Measurements from ENCODE around the gene MRM1.

MRM1 gene

DNA sequence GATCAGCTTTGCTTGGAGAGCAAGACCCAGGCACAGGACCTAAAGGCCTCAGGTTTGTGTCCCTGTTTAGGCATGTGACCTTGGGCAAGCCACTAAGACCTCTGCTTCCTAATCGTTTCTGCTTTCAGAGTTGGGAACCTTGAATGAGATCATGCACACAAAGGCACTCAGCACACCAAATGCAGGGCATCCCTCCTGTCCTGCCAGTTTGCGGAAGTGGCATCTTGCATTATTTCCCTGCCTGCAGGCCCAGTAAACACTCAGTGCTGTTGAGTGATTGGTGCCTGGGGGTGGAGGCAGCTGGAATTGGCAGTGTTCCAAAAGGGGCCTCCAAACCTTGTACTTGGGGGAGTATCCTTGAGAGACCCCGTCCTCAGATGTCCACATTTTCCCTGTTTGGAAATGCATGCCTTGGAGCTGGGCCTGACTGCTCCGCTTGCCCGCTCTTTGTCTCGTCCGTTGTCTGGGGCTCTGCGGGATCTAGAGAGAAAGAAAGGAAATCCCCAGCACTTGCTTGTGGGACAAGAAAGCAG lies 28.7 kb downstream of the MRM1 start:
- no peak overlapping the region for H3K4me3 ChIP-seq (ENCODE audit: low read length)
- H3K27ac ChIP-seq (ENCODE audit: low read length): no peak overlapping the region
- DNase-seq (ENCODE audit: low read depth, low spot score): no peak
- H3K9me3 ChIP-seq (ENCODE audit: control insufficient read depth, insufficient read depth, low read length): no peaks in the 10 kb centered on the region
- H3K36me3 ChIP-seq (ENCODE audit: control insufficient read depth, insufficient read depth, low read length): no peaks in the 10 kb centered on the region
- H3K4me1 ChIP-seq (ENCODE audit: control insufficient read depth, insufficient read depth, low read length): 0 out of 2 replicates have a peak, but pooled peaks cover 3% of the 10 kb centered on the region
- WGBS (ENCODE audit: insufficient coverage, insufficient read length): no CpG with 5 or more reads among the region's 8 CpGs
- no peaks in the 10 kb centered on the region for H3K27me3 ChIP-seq (ENCODE audit: control insufficient read depth, insufficient read depth, low read length)

DNA sequence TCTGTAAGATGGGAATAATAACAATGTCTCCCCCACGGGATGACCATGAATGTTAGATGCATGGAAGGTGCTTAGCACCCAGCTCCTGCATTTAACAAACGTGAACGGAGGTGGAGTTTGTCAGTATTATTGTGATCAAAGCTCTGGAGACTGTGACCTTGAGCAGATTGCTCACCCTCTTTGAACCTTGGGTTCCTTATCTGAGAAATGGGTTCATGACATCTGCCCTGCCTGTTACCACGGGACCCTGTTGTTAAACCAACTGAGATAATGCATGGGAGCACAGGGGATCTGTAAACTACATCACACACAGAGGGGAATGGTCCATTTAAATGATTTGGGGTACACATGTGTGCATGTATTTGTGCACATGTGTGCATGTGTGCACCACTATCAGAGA lies 29.6 kb downstream of the MRM1 start:
- Histone ChIP-seq H3K4me3 (ENCODE audit: low read length) (no peak overlapping the region), H3K27me3 (ENCODE audit: control insufficient read depth, insufficient read depth, low read length) (no peaks in the 10 kb centered on the region), H3K4me1 (ENCODE audit: control insufficient read depth, insufficient read depth, low read length) (0 out of 2 replicates have a peak, but pooled peaks cover 3% of the 10 kb centered on the region), H3K9me3 (ENCODE audit: control insufficient read depth, insufficient read depth, low read length) (no peaks in the 10 kb centered on the region), H3K27ac (ENCODE audit: low read length) (no peak overlapping the region), H3K36me3 (ENCODE audit: control insufficient read depth, insufficient read depth, low read length) (no peaks in the 10 kb centered on the region)
- WGBS (ENCODE audit: insufficient coverage, insufficient read length): no CpG with 5 or more reads among the region's 4 CpGs
- no peak for DNase-seq (ENCODE audit: low read depth, low spot score)

DNA sequence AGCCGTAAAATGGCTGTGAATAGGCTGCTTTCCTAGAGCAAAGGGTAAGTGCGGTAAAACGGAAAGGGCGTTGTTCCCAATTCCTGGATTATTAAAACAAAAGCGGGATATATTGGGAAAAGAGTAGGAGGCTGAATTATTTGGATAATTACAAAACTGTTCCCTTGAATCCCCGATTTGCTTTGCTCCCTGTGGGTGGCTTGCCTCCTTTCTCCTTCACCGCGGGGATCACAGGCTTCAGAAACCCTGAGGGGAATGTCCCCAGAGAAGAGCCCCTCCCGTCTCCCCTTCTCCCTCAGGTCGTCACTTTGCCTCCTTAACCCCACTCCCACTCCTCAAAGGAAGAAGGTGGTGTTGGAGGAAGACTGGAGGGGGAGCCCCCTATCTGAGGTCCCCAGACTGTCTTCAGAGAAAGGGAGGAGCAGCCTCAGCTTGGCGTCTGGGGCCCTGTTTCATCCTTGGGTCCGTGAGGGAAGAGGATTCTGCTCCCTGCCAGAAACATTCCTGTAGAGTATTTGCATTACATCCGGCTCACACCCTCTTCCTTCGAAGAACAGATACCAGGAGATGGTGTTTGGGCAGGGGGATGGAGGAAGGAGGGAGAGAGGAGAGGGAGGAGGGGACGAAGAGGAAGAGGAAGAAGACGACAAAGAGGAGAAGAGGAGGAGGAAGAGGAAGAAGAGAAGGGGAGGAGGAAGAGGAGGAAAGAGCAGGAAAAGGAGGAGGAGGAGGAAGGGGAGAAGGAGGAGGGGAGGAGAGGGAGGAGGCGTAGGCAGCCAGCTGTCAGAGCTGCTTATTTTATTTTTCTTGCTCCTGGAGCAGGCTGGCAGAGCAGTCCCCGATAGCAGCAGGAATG lies 31.8 kb downstream of the MRM1 start:
- Histone ChIP-seq H3K27ac (ENCODE audit: low read length) (no peak overlapping the region), H3K27me3 (ENCODE audit: control insufficient read depth, insufficient read depth, low read length) (no peaks in the 10 kb centered on the region), H3K36me3 (ENCODE audit: control insufficient read depth, insufficient read depth, low read length) (no peaks in the 10 kb centered on the region), H3K4me3 (ENCODE audit: low read length) (no peak overlapping the region), H3K4me1 (ENCODE audit: control insufficient read depth, insufficient read depth, low read length) (0 out of 2 replicates have a peak, but pooled peaks cover 3% of the 10 kb centered on the region), H3K9me3 (ENCODE audit: control insufficient read depth, insufficient read depth, low read length) (no peaks in the 10 kb centered on the region)
- WGBS (ENCODE audit: insufficient coverage, insufficient read length): no CpG with 5 or more reads among the region's 18 CpGs
- no peak for DNase-seq (ENCODE audit: low read depth, low spot score)

DNA sequence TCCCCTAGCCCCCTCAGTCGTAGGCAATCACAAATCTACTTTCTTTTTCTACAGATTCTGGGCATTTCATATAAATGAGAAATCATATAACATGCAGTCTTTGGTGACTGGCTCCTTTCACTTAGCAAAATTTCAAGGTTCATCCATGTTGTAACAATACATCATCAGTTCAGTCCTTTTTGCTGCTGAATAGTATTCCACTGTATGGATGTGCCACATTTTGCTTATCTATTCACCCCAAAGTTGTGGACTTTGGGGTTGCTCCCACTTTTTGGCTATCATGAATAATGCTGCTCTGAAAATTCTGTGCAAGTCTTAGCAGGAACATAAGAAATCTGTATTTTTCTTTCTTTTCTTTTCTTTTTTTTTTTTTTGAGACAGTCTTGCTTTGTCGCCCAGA lies 39.0 kb downstream of the MRM1 start:
- H3K9me3 ChIP-seq (ENCODE audit: control insufficient read depth, insufficient read depth, low read length): no peaks in the 10 kb centered on the region
- no CpG with 5 or more reads among the region's 2 CpGs for WGBS (ENCODE audit: insufficient coverage, insufficient read length)
- H3K4me1 ChIP-seq (ENCODE audit: control insufficient read depth, insufficient read depth, low read length): peaks cover 2% of the 10 kb centered on the region; the same call in 1 of the 2 replicates
- no peak overlapping the region for H3K4me3 ChIP-seq (ENCODE audit: low read length)
- no peak overlapping the region for H3K27ac ChIP-seq (ENCODE audit: low read length)
- no peaks in the 10 kb centered on the region for H3K36me3 ChIP-seq (ENCODE audit: control insufficient read depth, insufficient read depth, low read length)
- no peak for DNase-seq (ENCODE audit: low read depth, low spot score)
- H3K27me3 ChIP-seq (ENCODE audit: control insufficient read depth, insufficient read depth, low read length): peaks cover 29% of the 10 kb centered on the region

DNA sequence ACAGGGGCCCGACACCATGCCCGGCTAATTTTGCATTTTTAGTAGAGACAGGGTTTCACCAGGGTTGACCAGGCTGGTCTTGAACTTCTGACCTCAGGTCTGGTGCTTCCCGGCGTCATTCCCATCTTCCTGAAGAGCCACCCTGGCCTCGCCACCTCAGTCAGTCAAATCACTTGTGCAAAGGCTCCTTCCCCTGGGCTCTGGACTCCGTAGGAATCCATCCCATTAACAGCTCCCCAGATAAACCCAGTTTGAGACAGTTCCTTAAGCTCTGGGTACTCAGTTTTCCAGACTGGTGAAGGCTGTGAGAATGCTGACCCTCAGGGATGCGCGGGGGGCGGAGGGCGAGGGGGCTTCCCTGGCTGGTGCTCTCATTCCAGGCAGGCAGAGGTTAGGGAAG lies 39.5 kb downstream of the MRM1 start:
- no CpG with 5 or more reads among the region's 10 CpGs for WGBS (ENCODE audit: insufficient coverage, insufficient read length)
- Histone ChIP-seq H3K27ac (ENCODE audit: low read length) (no peak overlapping the region), H3K4me1 (ENCODE audit: control insufficient read depth, insufficient read depth, low read length) (peaks cover 2% of the 10 kb centered on the region; the same call in 1 of the 2 replicates), H3K27me3 (ENCODE audit: control insufficient read depth, insufficient read depth, low read length) (peaks cover 29% of the 10 kb centered on the region), H3K9me3 (ENCODE audit: control insufficient read depth, insufficient read depth, low read length) (no peaks in the 10 kb centered on the region), H3K36me3 (ENCODE audit: control insufficient read depth, insufficient read depth, low read length) (no peaks in the 10 kb centered on the region), H3K4me3 (ENCODE audit: low read length) (no peak overlapping the region)
- no peak for DNase-seq (ENCODE audit: low read depth, low spot score)

DNA sequence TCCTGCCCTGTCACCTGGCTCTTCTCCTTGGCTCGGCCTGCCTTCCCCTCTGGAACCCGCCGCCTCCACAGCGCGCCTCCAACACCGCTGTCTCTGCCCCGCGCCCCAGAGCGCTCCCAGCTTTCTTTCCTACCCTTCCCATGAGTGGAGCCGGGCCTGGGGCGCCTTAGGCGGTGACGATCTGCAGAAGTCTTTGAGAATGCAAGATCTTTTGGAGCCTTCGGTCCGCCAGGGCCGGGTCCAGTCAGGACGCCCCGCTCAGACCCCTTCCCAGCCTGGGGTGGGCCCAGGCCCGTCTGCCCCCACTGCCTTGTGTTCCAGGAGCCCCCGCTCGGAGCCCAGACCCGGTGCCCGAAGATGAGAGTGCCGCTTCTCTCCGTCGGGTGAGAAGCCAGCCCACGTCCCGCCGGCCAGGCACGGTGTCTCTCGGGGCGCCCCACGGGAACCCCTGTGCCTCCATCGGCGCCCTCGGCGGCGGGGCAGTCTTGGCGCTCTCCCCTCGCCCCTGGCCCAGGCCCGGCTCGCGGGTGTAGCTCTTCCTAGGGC lies 40.0 kb downstream of the MRM1 start:
- H3K9me3 ChIP-seq (ENCODE audit: control insufficient read depth, insufficient read depth, low read length): no peaks in the 10 kb centered on the region
- WGBS (ENCODE audit: insufficient coverage, insufficient read length): no CpG with 5 or more reads among the region's 43 CpGs
- peak overlapping the region; percentile 40; the same call in 1 of the 2 replicates for H3K4me3 ChIP-seq (ENCODE audit: low read length)
- H3K4me1 ChIP-seq (ENCODE audit: control insufficient read depth, insufficient read depth, low read length): peaks cover 2% of the 10 kb centered on the region; the same call in 1 of the 2 replicates
- H3K27ac ChIP-seq (ENCODE audit: low read length): no peak overlapping the region
- no peak for DNase-seq (ENCODE audit: low read depth, low spot score)
- no peaks in the 10 kb centered on the region for H3K36me3 ChIP-seq (ENCODE audit: control insufficient read depth, insufficient read depth, low read length)
- peaks cover 29% of the 10 kb centered on the region for H3K27me3 ChIP-seq (ENCODE audit: control insufficient read depth, insufficient read depth, low read length)

DNA sequence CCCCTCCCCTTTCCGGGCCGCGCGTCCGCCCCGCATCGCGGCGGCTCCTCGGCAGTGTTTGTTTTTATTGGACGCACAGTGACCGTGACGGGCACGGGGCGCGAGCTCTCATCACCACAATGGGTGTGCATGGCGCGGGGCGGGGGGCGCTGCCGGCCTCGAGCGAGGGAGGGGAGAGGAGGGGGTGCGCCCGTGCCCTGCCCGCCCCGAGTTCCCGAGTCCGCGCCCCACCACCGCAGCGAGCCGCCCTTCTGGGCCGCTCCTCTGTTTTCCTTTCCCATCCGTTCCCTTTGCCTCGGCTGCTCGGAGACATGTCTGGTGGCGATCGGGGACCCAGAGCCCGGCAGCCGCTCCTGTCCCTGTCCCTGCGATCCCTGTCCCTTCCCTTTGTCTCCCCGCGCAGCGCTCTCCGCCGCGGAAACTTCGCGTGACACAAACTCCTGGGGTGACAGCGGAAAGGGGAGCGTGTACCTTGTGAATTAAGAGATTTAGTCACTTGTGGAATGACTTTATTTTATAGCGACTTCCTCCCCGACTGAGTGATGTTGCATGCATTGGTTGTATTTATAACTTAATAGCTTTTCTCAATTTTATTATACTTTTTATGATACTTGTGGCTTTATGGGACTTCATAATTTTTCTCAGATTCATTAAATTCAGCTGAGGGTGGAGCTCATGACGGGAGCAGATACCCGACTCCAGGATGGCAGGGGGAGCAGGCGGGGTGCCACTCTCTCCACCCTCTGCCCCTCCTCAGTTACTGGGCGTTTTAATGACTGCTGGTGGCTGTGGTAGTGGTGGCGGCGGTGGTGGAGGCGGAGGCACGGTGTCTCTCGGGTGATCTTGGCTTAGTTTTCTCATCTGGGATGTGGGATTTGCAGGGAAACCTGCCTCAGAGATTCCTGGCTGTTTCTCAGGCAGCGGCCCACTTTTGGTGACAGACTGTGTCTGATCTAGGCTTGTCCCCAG lies 40.8 kb downstream of the MRM1 start:
- Histone ChIP-seq H3K9me3 (ENCODE audit: control insufficient read depth, insufficient read depth, low read length) (no peaks in the 10 kb centered on the region), H3K4me3 (ENCODE audit: low read length) (peak overlapping the region; percentile 40; the same call in 1 of the 2 replicates), H3K36me3 (ENCODE audit: control insufficient read depth, insufficient read depth, low read length) (no peaks in the 10 kb centered on the region), H3K27ac (ENCODE audit: low read length) (no peak overlapping the region), H3K4me1 (ENCODE audit: control insufficient read depth, insufficient read depth, low read length) (peaks cover 2% of the 10 kb centered on the region; the same call in 1 of the 2 replicates), H3K27me3 (ENCODE audit: control insufficient read depth, insufficient read depth, low read length) (peaks cover 29% of the 10 kb centered on the region)
- no peak for DNase-seq (ENCODE audit: low read depth, low spot score)
- no CpG with 5 or more reads among the region's 64 CpGs for WGBS (ENCODE audit: insufficient coverage, insufficient read length)

DNA sequence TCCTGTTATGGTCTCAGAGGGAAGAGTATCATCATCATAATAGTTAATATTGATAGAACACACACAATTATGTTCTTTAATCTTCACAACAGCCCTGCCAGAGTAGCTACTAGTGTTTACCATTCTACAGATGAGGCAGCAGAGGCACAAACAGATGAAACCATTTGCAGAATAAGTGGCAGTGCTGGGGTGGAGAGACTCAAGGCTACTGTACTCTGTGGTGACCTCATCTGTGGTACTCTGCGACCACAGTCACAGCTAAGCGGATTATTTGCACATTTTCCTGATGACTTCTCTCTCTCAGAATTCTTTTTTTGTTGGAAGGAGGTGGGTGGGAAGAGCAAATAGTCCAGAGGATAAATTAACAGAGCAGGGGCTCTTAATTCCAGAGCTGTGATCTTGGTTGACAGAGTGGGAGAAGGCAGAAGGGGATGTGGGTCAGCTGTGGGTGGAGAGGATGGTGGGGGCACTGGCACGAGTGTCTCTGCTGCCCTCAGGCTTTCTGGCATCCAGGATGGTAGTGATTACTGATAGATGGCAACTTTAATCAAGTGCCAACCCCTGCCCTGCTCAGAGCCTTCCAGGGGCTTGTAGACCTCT lies 41.8 kb downstream of the MRM1 start:
- H3K9me3 ChIP-seq (ENCODE audit: control insufficient read depth, insufficient read depth, low read length): no peaks in the 10 kb centered on the region
- H3K4me1 ChIP-seq (ENCODE audit: control insufficient read depth, insufficient read depth, low read length): peaks cover 2% of the 10 kb centered on the region; the same call in 1 of the 2 replicates
- H3K27me3 ChIP-seq (ENCODE audit: control insufficient read depth, insufficient read depth, low read length): peaks cover 29% of the 10 kb centered on the region
- H3K4me3 ChIP-seq (ENCODE audit: low read length): no peak overlapping the region
- DNase-seq (ENCODE audit: low read depth, low spot score): no peak
- WGBS (ENCODE audit: insufficient coverage, insufficient read length): no CpG with 5 or more reads among the region's 3 CpGs
- no peaks in the 10 kb centered on the region for H3K36me3 ChIP-seq (ENCODE audit: control insufficient read depth, insufficient read depth, low read length)
- H3K27ac ChIP-seq (ENCODE audit: low read length): no peak overlapping the region

DNA sequence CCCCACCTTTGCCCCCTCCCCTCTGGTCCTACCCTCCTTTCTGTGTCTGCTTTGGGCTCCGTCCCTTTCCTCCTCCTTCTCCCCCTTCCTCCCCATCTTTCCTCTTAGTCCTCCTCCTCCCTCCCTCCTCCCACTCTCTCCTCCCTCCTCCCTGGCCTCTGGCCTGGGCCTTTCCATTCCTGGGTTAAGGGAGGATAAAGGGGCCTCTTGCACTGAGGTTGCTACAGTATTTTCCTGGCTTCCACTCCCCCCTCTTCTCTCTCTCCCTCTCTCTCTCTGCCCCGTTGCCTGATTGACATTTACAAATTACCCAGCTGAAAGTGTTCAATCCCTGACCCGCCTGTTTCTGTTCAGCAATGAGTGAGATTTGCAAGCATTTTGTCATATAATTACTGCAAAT lies 44.0 kb downstream of the MRM1 start:
- Histone ChIP-seq H3K27ac (ENCODE audit: low read length) (no peak overlapping the region), H3K4me1 (ENCODE audit: control insufficient read depth, insufficient read depth, low read length) (peaks cover 2% of the 10 kb centered on the region; the same call in 1 of the 2 replicates), H3K9me3 (ENCODE audit: control insufficient read depth, insufficient read depth, low read length) (no peaks in the 10 kb centered on the region), H3K4me3 (ENCODE audit: low read length) (no peak overlapping the region), H3K36me3 (ENCODE audit: control insufficient read depth, insufficient read depth, low read length) (no peaks in the 10 kb centered on the region), H3K27me3 (ENCODE audit: control insufficient read depth, insufficient read depth, low read length) (peaks cover 29% of the 10 kb centered on the region)
- DNase-seq (ENCODE audit: low read depth, low spot score): no peak
- WGBS (ENCODE audit: insufficient coverage, insufficient read length): no CpG with 5 or more reads among the region's 3 CpGs

Measured in iPS DF 6.9 (cell line).